MG63 (cell line): Measurements from ENCODE around the gene PRTG. TPM values are rescaled to one million over a fixed set of nuclear protein-coding genes. Genes with fewer than 3 reads are reported as not detected.

Experiments used
- DNase-seq: peaks from one replicate; pipeline ENCODE4 v3.0.0-alpha.2; 2020
- H3K27me3 ChIP-seq: fragments of 250-450 bp; sonication (Bioruptor Pico); 2 replicates; pipeline ENCODE4 v1.5.1; 2020; ENCODE audit warnings: mild to moderate bottlenecking, moderate library complexity
- H3K36me3 ChIP-seq: fragments of 250-450 bp; sonication (Bioruptor Pico); 2 replicates; pipeline ENCODE4 v1.5.1; 2020; ENCODE audit warnings: mild to moderate bottlenecking, moderate library complexity
- H3K4me3 ChIP-seq: fragments of 250-450 bp; sonication (Bioruptor Pico); 2 replicates; pipeline ENCODE4 v1.5.1; 2020; ENCODE audit warnings: mild to moderate bottlenecking, moderate library complexity
- H3K9me3 ChIP-seq: fragments of 250-450 bp; sonication (Bioruptor Pico); 2 replicates; pipeline ENCODE4 v1.5.1; 2020; ENCODE audit warnings: mild to moderate bottlenecking, moderate library complexity
- total RNA-seq: library from RNA; depleted of rRNA; stranded (reverse); fragments of >200 nt; shearing (Covaris generic); gene quantifications from 2 replicates; pipeline ENCODE4 v1.2.3, GENCODE V29; 2014; ENCODE audit warnings: low replicate concordance; rRNA removed

PRTG gene
- total RNA-seq, 1 experiment from 2014 or later: 2.9 TPM

DNA sequence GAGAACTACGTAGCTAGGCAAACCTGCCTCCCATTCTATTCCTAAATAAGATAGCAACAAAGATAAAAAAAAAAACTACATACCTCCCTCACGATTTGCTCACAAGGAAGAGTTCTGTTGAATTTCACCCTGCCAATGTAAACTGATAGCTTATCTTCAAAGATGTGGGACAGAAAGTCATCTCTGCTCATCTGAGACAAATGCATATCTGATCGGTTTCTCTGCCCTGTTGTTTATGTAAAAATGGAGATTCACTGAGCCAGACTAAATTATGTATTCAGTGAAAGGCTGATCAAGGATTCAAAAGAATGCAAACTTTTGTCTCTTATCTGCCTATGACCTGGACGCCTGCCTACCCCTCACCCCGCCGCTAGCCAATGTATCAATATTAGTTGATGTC is 166.0 kb downstream of the PRTG start:
- Histone ChIP-seq H3K9me3 (peaks cover 4% of the 10 kb centered on the region), H3K4me3 (no peak overlapping the region), H3K36me3 (peaks cover 3% of the 10 kb centered on the region; the same call in 1 of the 2 replicates), H3K27me3 (no peaks in the 10 kb centered on the region)
- DNase-seq: no peak

DNA sequence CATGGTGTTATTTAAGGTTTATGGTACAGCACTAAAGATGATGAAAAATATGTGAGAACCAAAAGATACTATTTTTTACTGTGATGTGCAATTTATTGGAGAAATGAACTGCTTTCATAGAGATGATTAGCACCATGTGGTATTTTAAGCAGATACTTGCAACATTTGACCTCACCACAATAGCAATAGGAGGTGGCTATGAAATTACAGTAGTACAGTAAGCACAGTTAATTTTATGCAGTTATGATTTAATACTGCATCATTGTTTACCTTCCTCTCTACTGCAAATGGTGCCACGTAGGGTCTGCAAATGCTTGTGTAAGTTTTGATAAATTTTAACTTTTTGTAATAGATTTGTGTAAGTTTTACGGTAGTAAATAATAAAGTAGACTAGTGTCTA is 168.9 kb downstream of the PRTG start:
- H3K4me3 ChIP-seq: no peak overlapping the region
- DNase-seq: no peak
- no peaks in the 10 kb centered on the region for H3K27me3 ChIP-seq
- H3K9me3 ChIP-seq: peaks cover 13% of the 10 kb centered on the region
- peaks cover 11% of the 10 kb centered on the region; the same call in 1 of the 2 replicates for H3K36me3 ChIP-seq

- Histone ChIP-seq H3K36me3 (peaks cover 11% of the 10 kb centered on the region; the same call in 1 of the 2 replicates), H3K9me3 (peaks cover 13% of the 10 kb centered on the region), H3K27me3 (no peaks in the 10 kb centered on the region), H3K4me3 (no peak overlapping the region)
- no peak for DNase-seq
These were observed 169.7 kb downstream of the PRTG start for GRCh38 chr15:55573224-55573623.

- no peaks in the 10 kb centered on the region for H3K27me3 ChIP-seq
- H3K9me3 ChIP-seq: peaks cover 18% of the 10 kb centered on the region
- no peak for DNase-seq
- H3K36me3 ChIP-seq: peaks cover 4% of the 10 kb centered on the region; the same call in 1 of the 2 replicates
- no peak overlapping the region for H3K4me3 ChIP-seq
These were observed 178.4 kb downstream of the PRTG start for GRCh38 chr15:55564347-55565145.

DNA sequence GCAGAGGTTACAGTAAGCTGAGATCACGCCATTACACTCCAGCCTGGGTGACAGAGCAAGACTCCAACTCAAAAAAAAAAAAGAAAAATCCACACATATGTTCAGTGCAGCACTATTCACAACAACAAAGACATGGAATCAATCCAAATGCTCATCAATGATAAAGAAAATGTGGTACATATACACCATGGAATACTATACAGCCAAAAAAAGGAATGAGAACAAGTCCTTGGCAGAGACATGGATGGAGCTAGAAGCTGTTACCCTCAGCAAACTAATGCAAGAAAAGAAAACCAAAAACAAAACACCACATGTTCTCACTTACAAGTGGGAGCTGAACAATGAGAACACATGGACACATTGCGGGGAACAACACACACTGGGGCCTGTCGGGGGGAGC is 180.4 kb downstream of the PRTG start:
- peaks cover 20% of the 10 kb centered on the region for H3K9me3 ChIP-seq
- H3K27me3 ChIP-seq: no peaks in the 10 kb centered on the region
- 0 out of 2 replicates have a peak, but pooled peaks cover 3% of the 10 kb centered on the region for H3K36me3 ChIP-seq
- DNase-seq: no peak
- H3K4me3 ChIP-seq: no peak overlapping the region

Other genes with a start within 250 kb of the PRTG start
- gene DNAAF4, start 234.9 kb downstream of the PRTG start, total RNA-seq: 1.9 and 2.3 TPM in 2 replicates
- gene PYGO1, start 154.8 kb downstream of the PRTG start, total RNA-seq: 4.9 and 7.1 TPM in 2 replicates